Urinary bladder (tissue), 4 donors: ENCODE results near the gene ACTR8. TPM values are rescaled to one million over a fixed set of nuclear protein-coding genes. Genes with fewer than 3 reads are reported as not detected.

Source experiments
- DNase-seq: peaks from one replicate; pipeline ENCODE4 v3.0.0-alpha.2; 2015; ENCODE audit errors: extremely low spot score
- H3K27ac ChIP-seq: one replicate; pipeline ENCODE4 v1.5.1; 2013; ENCODE audit warnings: low read depth, mild to moderate bottlenecking, moderate library complexity
- H3K36me3 ChIP-seq: one replicate; pipeline ENCODE4 v1.6.1; 2013; ENCODE audit warnings: mild to moderate bottlenecking, moderate library complexity; ENCODE audit not compliant: insufficient read depth
- H3K4me1 ChIP-seq: one replicate; pipeline ENCODE4 v1.6.1; 2013; ENCODE audit warnings: mild to moderate bottlenecking, moderate library complexity; ENCODE audit not compliant: insufficient read depth
- H3K4me3 ChIP-seq: one replicate; pipeline ENCODE4 v1.5.1; 2013; ENCODE audit warnings: low read depth, low read length
- WGBS: extraction: QIAGEN DNeasy Blood & Tissue Kit; methylation state at CpG from one replicate; pipeline ENCODE4 v1.1.7; 2013; 5-methylcytosine and 5-hydroxymethylcytosine counted together
- polyA plus RNA-seq: library from polyadenylated mRNA; stranded (reverse); fragments of 200-250 nt; gene quantifications from one replicate; pipeline ENCODE4 v1.2.3, GENCODE V29; 2013
- total RNA-seq: library from RNA; depleted of rRNA; stranded (reverse); fragments of >200 nt; gene quantifications from one replicate; pipeline ENCODE4 v1.2.3, GENCODE V29; 2014
- donor health status: healthy with polysubstance abuse.
- donor health status: healthy.

The ACTR8 gene
- total and polyA plus RNA-seq, 2 donors, result 11.3 to 32.4 TPM

DNA sequence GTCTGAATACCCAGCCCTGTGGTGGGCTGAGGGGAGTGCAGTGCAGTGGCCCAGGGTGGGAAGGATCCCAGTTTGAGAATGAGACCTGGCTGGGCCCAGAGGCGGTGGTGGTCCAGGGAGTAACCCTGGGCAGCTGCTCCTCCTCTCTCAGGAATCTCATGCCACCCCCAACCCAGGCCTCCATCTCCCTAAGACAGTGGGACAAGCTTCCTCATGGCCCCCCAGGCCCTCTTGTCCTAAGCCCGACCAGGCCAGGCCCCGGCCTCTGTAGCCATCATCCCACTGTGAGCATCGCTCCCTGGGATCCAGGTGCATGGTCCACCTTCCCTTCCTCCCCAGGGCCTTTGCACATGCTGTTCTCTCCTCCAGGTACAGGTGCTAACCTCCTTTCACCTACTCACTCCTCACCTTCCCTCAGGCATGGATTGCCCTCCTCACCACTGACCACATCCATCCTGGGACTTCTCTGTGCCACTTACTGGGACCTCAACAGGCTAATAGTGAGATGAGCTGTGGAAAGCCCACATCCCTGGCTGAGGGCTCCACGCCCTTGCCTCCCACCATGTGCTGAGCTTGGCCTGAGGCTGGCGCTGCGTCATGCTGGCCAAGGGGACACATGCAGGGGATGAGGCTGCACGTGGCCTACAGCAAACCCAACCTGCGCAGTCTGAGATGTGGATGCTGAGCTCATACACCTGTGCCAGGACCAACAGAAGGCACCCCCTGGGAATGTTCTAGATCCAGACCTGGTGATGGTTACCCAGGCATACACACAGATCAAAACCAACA lies 45.7 kb downstream of the ACTR8 start:
- DNase-seq, result no peak
- Histone ChIP-seq H3K27ac (no peak overlapping the region), H3K4me1 (no peaks in the 10 kb centered on the region), H3K4me3 (no peak overlapping the region), H3K36me3 (no peaks in the 10 kb centered on the region)
- 97% methylated on average over 9 of the region's 9 CpGs for WGBS

DNA sequence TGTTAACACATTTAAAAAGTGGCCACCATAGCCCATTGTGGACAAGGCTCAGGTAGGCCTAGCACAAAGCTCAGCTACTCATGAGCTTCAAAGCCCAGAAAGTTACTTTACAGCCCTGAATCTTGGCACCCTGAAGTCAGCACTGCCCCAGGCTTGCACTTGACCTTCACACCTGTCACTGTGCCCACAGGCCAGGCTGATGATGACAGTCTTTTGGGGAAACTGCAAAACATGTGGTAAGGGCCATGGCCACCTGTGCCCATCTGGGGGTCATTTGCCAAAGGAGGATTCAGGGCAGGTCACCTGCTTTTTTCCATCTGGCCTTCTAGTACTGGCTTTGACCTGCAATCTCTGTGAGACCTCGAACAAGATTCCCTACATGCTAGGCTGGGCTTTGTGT lies 46.7 kb downstream of the ACTR8 start:
- H3K4me3 ChIP-seq, result no peak overlapping the region
- WGBS, result 88% methylated on average over 1 of the region's 1 CpG
- no peak for DNase-seq
- H3K36me3 ChIP-seq, result no peaks in the 10 kb centered on the region
- no peak overlapping the region for H3K27ac ChIP-seq
- no peaks in the 10 kb centered on the region for H3K4me1 ChIP-seq

DNA sequence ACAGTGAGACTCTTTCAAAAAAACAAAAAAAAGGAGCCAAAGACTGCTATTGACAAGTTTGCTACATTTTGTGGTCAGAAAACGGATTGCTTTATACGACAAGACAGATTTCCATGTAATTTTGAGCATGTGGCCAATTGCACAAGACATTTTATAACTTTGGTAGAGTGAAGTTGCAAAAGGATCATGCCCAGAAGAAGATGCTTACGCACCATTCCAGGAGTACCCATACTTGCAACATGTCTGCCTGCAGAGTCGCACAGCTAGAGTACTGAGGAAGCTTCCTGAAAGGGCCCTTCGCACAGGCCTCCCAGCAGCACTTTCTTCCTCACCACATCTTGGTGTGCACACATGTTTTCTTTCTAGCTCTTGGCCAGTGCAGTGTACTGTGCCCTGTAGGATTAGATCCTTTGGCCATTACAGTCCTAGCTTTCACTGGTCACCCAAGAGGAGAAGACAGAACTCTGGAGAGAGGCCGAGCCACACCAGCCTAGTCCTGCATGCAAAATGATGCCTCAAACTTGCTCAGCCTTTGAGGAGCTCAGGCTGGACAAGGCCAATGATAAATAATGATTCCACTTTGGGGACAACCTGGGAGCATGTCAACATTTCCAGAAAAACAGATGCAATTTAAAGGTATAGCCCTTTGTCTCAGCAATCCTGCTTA lies 47.4 kb downstream of the ACTR8 start:
- DNase-seq, result no peak
- no peaks in the 10 kb centered on the region for H3K4me1 ChIP-seq
- H3K27ac ChIP-seq, result no peak overlapping the region
- no peaks in the 10 kb centered on the region for H3K36me3 ChIP-seq
- 87% methylated on average over 6 of the region's 6 CpGs for WGBS
- no peak overlapping the region for H3K4me3 ChIP-seq

DNA sequence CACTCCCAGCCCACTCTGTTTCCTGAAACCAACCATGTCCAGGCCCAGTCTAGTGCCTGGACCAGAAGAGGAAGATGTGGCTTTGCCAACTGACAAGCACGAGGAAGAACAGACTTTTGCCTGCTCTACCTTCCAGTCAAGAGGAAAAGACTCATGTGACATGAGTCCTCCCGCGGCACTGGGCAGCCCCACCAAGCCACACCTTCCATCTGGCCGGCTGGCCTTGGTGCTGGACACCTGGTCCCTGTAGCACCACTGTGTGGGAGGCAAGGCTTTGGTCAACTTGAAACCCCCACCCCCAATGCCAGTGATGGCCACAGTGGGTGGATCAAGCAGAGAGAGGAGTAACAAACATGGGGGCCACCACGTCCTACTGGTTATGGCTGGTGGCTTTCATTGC lies 48.3 kb downstream of the ACTR8 start:
- no peaks in the 10 kb centered on the region for H3K36me3 ChIP-seq
- 90% methylated on average over 5 of the region's 5 CpGs for WGBS
- no peaks in the 10 kb centered on the region for H3K4me1 ChIP-seq
- H3K4me3 ChIP-seq, result no peak overlapping the region
- no peak overlapping the region for H3K27ac ChIP-seq
- no peak for DNase-seq

DNA sequence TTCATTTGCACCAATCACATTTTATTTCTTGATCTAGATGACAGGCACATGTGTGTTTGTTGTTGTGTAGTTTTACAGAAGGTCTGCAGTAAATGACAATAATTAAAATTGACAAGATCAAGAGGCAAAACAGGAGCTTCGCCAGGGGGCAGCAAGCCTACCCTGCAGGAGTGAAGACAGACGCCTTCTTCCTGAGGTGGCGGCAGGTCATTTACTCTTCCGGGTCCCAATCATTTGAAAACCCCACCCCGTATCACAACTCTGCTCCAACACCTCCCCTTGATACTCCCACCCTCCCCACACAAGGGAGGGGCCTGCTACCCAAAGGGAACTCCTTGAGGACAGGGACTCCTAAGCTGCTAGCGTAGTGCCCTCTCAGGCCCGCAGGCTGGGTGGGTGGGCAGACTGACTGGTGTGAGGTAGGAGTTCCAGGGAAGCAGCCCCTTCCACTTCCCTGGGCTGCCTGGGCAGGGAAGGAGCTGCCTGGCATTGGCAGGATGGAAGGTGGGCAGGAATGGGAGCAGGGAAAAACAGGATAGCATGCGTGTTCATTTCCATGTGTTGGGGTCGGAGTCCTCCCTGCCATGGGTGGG lies 48.8 kb downstream of the ACTR8 start:
- no peaks in the 10 kb centered on the region for H3K4me1 ChIP-seq
- no peak overlapping the region for H3K4me3 ChIP-seq
- H3K36me3 ChIP-seq, result no peaks in the 10 kb centered on the region
- DNase-seq, result no peak
- H3K27ac ChIP-seq, result no peak overlapping the region
- WGBS, result 85% methylated on average over 9 of the region's 9 CpGs

DNA sequence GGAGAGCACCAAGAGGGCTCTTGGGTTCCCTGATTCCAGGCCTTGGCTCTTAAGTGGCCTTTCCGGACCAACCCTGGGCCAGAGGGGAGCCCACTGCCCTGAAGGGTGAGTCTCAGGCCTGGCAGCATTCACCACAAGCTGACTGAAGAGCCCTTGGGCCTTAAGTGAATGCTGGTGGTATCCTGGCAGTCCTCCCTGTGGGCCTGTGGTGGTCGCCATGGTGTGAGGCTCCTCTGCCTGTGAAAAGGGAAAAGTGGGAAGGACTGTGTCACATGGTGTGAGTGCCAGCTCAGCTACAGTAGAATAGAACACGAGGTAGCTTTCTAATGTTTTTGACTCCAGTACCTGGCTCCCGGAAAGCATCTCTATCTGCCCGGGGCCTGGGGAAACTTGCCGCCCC lies 51.0 kb downstream of the ACTR8 start:
- Histone ChIP-seq H3K4me3 (no peak overlapping the region), H3K4me1 (no peaks in the 10 kb centered on the region), H3K27ac (no peak overlapping the region), H3K36me3 (no peaks in the 10 kb centered on the region)
- WGBS, result 91% methylated on average over 6 of the region's 6 CpGs
- DNase-seq, result no peak

DNA sequence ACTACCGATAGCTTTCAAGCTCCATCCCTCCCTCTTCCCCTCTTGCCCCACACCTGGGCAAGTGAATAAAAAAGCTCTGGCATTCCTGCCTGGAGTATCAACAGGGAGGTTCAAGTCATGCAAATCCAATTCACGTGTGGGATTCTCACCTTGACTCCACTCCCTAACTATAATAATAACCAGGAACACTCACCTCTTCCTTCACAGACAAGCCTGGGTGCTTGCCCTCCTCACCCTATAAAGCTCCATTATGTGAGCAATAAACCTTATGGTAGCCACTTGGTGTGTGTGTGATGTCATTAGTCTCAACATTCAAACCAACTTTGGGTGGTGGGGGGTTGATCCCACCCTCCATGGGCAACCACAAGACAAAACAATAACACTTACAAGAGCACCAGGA lies 52.3 kb downstream of the ACTR8 start:
- 66% methylated on average over 2 of the region's 2 CpGs for WGBS
- no peak for DNase-seq
- Histone ChIP-seq H3K27ac (no peak overlapping the region), H3K4me3 (no peak overlapping the region), H3K4me1 (no peaks in the 10 kb centered on the region), H3K36me3 (no peaks in the 10 kb centered on the region)

DNA sequence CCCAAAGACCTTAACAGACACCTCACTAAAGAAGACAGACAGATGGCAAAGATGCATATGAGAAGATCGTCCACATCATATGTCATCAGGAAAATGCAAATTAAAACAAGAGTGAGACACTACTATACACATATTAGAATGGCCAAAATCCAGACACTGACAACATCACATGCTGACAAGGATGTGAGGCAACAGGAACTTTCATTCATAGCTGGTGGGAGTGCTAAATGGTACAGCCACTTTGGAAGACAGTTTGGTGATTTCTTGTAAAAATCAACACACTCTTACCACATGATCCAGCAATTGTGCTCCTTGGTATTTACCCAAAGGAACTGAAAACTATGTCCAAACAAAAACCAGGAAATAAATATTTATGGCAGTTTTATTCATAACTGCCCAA lies 53.4 kb downstream of the ACTR8 start:
- Histone ChIP-seq H3K4me1 (no peaks in the 10 kb centered on the region), H3K27ac (no peak overlapping the region)
- WGBS, result 92% methylated on average over 1 of the region's 1 CpG

DNA sequence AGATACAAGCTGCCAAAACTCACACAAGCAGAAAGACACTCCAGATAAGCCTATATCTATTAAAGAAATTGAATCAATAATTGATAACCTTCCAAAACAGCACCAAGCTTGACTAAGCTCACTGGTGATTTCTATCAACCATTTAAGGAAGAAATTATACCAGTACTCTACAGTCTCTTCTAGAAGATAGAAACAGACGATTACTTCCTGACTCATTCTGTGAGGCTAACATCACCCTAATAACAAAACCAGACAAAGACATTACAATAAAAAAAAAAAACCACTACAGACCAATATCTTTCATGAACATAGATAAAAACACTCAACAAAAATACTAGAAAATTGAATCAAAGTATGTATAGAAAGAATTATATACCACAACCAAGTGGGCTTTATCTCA lies 55.9 kb downstream of the ACTR8 start:
- Histone ChIP-seq H3K4me1 (no peaks in the 10 kb centered on the region), H3K27ac (no peak overlapping the region), H3K36me3 (no peaks in the 10 kb centered on the region), H3K4me3 (no peak overlapping the region)
- WGBS, result 25% methylated on average over 1 of the region's 1 CpG
- no peak for DNase-seq

More for the DNA sequence above, 53.4 kb downstream of the ACTR8 start:
- no peak for DNase-seq
- Histone ChIP-seq H3K4me3 (no peak overlapping the region), H3K36me3 (no peaks in the 10 kb centered on the region)

DNA sequence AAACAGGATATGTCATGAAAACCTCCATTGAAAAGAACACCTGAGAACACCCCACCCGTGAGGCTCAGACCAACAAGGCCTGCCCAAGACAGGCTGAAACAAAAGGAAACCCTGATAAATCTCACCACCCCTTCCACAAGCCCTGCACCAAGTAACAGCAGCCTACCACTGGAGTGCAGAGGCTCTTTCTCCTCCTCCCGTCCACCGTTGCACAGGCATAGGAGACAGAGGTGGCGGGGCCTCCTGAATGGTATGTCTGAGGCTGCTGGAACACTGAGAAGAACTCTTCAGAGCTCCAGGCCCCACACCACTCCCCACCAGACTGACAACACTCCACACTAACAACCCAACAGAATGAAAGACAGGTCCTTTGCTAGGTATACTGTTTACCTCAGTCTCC lies 57.2 kb downstream of the ACTR8 start:
- Histone ChIP-seq H3K27ac (no peak overlapping the region), H3K4me1 (no peaks in the 10 kb centered on the region), H3K4me3 (no peak overlapping the region), H3K36me3 (no peaks in the 10 kb centered on the region)
- WGBS, result 88% methylated on average over 4 of the region's 4 CpGs
- DNase-seq, result no peak

DNA sequence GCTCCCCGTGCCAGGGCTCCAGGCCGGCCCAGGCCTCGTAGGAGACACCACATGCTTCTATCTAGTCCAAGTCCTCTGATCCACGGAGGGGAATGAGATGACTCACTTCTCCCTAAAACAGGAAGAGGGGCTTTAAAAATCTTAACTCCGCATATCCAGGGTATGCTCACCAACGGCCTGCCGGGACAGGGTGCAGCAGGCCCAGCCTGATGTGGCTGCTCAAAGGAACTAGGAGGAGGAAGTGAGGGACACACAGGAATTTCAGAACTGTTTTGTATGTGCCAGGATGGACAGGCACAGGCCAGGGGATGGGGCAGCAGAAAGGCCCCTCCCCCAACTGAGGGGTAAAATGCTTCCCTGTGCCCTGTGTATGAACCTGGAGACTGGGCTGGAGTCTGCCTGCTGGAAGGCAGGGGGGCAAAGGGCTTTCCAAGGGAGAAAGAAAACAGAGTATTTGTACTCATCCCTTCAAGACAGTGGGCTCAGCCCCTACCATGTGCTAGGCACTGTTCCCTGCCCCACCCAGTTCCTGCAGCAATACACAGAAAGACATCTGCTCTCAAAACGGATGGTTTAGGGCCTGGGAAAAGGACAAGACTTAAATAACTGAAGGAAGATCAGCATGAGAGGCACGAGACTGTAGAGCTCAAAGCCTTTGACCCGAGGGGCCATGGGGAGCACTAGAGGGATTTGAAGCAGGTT lies 57.8 kb downstream of the ACTR8 start:
- Histone ChIP-seq H3K27ac (no peak overlapping the region), H3K4me3 (no peak overlapping the region), H3K36me3 (no peaks in the 10 kb centered on the region), H3K4me1 (no peaks in the 10 kb centered on the region)
- 58% methylated on average over 10 of the region's 10 CpGs for WGBS
- DNase-seq, result no peak

DNA sequence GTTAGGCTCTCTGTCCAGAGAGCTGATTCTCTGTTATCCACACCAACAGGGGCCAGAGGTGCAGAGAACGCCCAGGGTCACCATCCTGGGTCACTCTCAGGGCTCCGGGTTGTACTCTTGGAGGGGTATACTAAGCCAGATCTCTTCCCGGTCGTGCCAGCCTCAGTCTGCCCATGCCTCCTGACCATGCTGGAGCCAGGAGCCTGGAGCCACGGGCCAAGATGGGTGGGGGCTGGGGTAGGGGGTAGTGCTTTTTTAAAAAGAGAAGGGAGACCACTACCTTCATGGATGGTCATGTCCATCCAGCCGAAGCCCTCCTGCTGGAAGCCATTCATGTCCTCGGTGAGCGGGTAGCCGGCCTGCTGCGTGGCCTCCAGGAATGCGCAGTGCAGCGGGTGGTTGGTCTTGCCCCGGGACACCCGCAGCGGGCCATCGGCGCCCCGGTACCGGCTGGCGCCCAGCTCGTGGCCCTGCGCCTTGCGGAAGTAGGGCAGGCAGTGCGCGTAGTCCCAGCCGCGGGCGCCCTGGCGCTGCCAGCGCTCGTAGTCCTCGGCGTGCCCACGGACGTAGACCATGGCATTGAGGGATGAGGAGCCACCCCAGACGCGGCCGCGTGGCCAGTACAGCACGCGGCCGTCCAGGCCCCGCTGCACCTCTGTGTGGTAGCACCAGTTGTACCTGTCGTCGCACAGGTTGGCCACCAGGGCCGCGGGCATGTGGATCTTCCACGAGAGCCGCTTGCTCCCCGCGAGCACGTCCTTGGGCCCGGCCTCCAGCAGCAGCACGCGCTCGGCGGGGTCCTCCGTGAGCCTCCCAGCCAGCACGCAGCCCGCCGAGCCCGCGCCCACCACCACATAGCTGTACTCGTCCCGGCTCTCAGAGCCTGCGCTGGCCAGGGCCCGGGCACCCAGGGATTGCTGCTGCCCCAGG lies 58.7 kb downstream of the ACTR8 start:
- WGBS, result 97% methylated on average over 67 of the region's 67 CpGs
- DNase-seq, result no peak
- no peak overlapping the region for H3K27ac ChIP-seq
- H3K4me1 ChIP-seq, result no peaks in the 10 kb centered on the region
- no peaks in the 10 kb centered on the region for H3K36me3 ChIP-seq
- no peak overlapping the region for H3K4me3 ChIP-seq

DNA sequence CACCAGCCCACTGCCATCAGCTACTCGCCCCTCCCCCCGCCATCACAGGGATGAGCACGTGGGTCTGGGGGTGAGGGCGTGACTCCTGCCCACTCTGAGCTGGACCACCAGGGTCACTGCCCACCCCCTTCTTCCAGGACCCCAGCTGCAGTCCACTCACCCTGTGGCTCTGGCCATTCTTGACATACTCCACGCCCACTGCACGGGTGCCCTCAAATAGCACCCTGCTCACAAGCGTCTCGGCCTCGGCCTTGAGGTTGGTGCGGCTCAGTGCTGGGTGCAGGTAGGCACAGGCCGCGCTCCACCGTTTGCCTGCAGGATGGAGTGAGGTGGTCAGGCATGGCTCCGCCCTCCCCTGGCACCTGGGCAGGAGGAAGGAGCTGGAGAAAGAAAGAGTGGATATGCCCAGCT lies 59.6 kb downstream of the ACTR8 start:
- H3K27ac ChIP-seq, result no peak overlapping the region
- no peaks in the 10 kb centered on the region for H3K36me3 ChIP-seq
- H3K4me1 ChIP-seq, result no peaks in the 10 kb centered on the region
- DNase-seq, result no peak
- WGBS, result 89% methylated on average over 14 of the region's 14 CpGs
- no peak overlapping the region for H3K4me3 ChIP-seq
